Glomerular visceral epithelial cell (primary cell): ENCODE results near the gene ASIC1.

Source experiments
- DNase-seq: peaks from one replicate; pipeline ENCODE4 v3.0.0-alpha.2; 2016; ENCODE audit errors: extremely low spot score

Gene ASIC1

DNA sequence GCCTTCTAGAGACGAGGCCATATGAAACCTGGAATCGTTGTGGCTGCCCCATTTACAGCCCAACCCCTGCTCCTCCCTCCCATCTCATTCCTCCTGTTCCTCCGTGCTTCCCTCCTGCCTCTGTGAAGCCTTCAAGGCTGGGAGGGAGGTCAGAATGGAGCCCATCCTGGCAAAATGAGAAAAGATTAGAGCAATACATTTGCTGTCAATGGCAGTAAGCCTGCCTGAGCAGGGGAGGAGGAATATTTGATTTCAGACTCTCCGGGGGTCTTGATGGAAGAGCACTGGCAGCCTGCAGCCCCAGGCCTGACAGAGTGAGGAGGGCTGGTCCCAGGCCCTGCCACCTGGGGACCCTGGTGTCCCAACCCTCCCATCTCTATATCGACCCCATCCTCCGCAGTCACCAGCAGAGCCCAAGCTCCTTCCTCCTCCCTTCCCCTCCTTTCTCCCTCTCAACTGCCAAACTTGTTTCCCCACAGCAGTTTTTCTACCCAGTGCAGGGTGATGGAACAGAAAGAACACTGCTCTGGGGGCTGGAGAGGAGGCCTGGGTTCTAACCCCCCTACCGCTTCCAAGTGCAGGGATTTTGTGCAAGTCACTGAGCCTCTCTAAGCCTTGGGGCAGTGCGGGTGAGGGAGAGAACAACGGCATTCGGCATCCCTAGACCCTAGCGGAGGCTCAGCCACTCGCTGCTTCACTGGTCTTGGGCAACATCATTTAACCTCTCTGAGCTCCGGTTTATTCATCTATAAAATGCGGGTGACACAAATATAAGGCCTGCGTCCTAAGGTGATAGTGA, 16.1 kb upstream of the ASIC1 start:
- DNase-seq, result no peak

DNA sequence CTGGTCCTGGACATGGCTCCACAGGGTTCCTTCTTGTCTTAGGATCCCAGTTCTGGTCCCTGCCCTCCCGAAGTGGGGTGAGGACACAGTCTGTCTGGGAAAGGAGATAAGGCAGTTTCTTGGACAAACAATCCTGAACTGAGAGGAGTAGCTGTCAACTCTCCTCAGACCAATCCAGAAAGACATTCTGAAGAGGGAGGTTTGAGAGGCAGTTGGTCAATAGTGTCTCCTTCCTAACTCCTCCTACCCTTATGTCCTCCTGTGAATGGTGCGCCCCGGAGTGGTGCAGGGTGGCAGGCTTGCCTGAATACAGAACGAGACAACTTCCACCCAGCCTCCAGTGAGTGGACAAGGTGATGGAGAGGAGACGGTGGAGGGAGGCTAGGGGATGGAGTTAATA, 15.4 kb upstream of the ASIC1 start:
- no peak for DNase-seq

DNA sequence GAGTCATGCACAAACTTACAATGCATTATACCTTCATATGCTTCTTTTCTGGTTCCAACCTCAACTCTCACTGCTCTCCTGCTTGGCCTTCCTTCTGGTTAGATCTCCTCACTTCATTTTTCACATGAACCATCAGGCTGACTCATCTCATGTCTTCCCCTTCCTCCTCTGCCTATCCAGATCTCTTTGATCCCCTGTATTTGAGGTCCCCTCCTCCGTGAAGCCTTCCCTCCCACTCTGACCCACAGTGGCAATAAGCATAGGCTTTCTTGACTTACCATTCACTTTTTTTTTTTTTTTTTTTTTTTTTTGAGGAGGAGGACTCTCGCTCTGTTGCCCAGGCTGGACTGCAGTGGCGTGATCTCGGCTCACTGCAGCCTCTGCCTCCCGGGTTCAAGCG, 14.7 kb upstream of the ASIC1 start:
- DNase-seq, result no peak

DNA sequence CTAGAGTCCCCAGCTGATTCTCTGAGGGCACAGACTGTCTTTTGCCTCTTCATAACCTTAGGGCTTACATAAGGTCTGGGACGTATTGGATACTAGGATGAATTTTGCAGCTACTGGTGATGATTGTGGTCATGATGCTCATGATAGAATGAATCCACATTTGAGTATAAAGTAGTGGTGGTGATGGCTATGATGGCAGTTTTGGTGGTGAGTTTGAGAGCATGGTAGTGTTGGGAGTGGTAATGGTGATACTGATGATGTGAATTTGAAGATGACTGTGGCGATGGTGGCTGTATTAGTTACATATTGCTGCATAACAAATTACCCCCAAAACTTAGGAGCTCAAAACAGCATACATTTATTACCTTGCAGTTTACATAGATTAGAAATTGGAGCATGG, 14.1 kb upstream of the ASIC1 start:
- no peak for DNase-seq

DNA sequence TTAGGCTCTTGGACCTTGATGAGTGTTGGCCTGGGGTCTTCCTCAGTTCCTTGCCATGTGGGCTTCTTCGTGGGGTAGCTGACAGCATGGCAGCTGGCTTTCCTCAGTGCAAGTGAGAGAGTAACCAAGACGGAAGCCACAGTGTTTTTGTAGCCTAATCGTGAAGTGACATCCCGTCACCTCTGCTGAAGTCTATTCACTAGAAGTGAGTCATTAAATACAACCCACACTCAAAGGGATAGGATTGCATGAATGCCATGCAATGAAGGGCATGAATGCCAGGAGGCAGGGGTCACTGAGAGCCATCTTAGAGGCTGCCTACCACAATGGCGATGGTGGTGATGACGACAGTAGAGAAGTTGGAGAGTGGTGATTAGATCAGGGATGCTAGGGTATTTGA, 13.5 kb upstream of the ASIC1 start:
- DNase-seq, result no peak

DNA sequence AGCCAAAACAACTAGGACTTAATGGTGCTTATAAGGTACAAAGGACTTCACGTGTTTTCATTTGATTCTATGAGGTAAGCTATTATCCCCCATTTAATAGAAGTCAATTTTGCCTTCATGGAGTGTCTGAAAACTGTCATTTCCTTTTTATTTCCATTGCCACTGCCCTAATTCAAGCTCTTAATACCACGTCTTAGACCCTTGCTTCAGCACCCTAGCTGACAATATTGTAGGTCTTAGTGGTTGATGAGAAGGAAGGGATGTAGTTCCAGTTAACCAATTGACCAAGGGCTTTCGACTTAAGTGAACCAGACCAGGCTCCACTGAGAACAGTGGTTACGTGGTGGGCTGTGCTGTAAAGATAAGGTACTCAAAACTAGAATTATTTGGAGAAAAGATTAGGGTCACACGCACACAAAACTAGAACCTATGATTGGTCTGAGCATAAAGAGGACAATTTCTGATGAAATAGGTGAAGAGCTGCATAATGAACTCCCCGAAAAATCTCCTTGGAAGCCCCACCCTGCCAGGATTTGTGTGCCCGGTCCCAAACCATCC, 9.6 kb upstream of the ASIC1 start:
- no peak for DNase-seq

DNA sequence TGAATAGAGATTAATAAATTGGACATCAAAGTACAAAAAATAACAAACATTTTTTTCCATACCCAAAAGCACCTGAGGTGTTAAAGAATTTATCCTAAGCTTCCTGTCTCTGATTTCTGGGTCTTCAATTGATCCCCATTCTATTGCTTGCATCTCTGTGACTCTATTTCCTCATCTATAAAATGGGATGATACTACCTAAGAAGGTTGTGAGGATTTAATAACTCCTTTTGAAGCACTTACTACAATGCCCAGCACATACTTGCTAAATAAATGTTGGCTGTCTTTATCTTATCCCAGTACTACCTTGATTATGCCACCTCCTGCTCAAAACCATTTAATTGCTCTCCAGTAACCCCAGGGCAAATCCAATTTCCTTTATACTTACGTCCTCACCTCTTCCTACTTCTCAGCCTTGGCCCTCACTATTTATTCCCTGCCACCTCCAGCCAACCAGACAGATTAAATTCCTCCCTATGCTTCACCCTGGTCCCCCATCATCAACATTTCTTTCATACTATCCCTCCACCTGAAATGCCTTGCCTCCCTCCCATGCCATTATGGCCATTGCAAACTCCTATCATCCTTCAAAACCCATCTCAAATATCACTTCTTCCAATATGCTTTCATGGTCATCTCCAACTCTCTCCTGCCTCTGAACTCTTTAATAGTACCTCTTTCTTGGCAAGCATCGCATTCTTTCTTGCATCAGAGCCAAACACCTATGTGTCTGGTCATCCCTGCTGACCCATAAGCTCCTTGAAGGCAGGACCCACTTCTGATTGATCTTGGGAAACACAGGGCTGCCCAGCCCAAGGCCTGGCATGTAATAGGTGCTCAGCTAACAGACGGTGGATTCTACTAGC, 7.9 kb upstream of the ASIC1 start:
- DNase-seq, result no peak

DNA sequence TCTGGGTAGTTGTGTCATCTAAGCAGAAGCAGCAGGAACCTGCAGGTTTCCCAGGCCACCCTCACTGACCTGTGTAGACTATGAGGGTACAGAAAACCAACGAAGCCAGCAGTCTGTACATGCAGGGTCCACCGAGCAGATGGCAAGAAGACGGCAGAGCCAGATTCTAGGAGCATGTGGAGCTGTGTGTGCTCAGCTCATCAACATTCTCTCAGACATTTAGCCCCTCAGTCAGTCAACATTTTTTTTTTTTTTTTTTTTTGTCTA, 7.3 kb upstream of the ASIC1 start:
- no peak for DNase-seq

DNA sequence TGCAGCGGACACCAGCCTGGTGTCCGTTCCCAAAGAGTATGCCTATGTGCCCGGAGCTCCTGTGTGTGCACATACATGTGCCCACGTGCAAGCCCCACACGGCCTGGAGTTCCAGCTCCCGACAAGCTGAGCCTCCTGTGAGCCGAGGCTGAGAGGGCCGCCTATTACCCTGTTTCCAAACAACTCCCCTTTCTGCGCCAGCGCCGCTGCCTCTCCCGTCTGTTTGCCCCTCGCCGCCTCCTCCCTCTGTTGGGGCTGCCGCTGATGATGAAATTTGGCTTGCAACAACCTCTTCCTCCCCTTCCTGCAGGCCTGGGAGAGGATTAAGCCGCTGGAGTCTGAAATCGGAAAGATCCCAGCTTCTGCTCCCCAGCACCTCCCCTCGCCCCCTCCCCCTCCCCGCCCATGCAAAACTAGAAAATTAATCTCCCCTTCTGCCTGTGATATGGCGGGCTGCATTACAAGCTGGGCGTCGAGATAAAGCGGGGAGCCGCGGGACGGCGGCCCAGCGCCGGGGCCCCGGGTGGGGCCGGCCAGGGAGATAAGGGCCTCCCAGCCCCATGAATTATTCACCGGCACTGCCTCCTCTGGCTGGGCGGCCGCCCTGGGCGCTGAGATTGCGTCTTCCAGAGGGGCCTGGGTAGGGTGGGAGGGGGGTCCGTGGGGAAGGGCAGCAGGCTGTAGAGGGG, 6.8 kb upstream of the ASIC1 start:
- no peak for DNase-seq

DNA sequence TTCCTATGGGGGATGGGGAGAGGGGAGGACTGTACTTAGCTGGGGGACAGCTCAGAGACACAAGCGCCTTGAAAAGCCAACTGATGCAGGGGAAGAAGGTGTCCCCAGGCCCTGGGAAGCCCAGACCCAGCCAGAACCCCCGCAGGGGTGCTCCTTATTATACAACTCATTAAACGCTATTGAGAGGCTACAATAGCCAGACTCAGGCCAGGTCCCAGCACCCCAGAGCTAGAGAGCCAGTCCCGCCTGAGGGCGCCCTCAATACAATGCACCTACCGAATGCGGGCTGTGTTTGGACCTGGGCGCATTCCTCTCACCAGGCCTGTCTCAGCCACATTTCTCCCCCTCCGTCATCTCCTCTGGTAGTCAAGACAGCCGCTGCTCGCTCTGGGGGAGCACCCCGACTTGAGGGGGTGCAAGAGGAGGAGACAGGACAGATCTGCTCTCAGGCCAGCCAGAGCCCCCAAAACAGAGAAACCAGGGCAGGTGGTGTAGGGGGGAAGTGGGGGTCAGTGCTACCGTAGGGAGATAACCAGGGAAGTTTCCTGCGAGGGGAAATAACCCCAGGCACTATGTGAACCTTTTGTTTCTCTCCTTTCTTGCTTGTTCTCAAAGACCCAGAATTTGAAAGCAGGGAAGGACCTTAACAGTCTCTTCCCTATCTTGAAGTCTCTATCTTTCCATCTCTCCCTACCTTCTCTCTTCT, 6.1 kb upstream of the ASIC1 start:
- no peak for DNase-seq

DNA sequence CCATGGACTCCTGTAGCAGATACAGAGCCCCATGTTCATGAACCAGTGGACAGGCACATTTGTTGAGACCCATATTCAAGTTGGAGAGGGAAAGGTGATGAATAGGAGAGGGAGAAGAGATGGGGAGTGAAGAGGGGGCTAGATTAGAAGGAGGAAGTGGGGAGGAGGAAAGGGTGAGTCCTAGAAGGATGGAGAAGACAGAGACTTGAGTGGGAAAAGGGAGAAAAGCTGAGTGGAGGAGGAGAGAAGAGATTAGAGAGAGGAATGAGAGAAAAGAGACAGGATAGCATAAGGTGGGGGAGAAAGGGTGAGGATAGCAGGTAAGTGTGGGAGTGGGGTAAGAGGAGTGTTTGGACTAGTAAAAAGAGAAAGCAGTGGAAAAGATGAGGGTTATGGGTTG, 4.9 kb upstream of the ASIC1 start:
- DNase-seq, result no peak

DNA sequence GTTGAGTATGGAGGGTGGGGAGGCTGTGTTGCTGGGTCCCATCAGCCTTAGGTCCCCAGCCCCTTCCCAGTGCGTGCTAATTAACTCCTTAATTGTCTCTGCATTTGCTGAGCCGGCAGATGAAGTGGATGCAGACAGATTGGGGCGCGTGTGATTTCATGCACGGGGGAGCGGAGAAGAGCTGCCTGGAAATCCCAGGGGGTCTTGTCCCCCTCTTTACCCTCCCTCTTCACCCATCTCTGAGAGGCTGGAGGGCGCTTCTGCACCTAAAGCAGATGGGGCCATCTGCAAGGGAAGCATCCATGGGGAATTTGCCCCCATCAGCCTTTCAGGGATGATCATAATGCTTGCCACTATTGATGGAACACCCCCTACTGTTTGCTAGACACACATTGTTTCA, 4.4 kb upstream of the ASIC1 start:
- DNase-seq, result no peak

DNA sequence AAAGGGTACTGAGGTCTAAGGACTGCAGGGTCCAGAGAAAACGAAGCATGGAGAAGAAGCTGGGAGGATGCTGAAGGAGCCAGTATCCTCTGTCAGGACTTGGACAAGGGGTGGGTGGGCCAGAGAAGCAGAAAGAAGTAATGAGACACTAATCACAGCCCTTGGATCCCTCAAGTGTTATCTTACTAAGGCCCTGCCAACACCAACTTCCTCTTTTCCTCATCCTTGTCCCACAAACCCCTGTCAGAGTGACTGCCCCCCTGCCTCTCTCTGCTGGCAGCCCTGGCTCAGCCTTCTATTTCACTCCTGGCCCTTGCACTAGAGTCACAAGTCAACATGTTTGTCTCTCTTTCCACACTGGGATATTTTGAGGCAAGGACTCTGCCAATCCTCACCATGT, 3.8 kb upstream of the ASIC1 start:
- no peak for DNase-seq

DNA sequence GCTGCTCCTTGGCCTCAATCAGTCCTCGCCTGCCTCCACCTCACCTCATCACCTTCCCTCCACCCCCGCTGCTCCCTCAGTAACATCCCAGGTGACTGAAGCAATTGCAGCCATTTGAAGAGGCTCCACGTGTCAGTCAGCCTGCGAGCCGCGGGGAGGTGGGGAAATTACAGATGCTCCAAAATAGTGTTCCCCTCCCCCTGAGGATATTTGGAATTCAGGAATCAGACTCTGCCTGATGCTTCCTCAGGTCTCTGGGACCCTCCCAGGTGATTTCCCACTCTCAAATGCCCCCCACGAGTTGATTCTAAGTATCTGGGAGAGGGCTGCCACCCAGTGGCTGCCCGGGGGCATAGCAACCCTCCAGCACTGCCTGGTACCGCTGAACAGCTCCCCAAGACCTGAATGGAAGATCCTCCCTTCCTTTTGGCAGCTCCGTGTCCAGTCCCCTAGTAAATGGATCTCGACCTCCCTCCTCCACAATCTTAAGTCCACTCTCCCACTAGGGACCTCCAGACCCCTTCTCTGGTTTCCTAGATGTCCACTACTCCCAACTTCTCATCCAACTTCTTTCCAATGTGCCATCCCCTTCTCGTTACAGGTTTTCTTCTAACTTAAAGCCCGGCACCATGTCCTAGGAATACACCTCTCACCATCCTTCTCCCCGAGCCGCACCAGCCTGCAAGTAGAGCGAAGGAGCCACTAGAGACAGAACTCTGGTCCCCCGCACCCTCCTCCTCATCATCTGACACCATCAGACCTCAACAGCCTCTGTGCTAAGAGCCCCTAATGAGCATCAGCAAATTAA, 1.4 kb upstream of the ASIC1 start:
- DNase-seq, result peak; percentile 57

DNA sequence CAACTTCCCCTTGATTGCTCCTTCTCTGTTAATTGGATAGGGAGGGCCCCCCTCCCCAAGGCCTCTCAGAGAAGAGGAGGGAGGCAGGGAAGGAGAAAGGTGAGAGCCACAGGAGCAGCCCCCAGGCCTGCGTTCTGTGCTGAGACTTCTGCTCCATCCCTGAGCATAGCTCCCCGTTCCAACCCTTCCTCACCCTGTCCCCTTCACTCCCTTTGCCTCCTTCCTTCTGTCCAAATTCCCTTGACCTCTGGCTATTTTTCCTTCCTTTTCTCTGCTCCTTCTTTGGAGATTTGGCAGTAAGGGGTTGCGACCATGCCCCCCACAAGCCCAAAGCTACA, 788 bp upstream of the ASIC1 start:
- DNase-seq, result no peak

DNA sequence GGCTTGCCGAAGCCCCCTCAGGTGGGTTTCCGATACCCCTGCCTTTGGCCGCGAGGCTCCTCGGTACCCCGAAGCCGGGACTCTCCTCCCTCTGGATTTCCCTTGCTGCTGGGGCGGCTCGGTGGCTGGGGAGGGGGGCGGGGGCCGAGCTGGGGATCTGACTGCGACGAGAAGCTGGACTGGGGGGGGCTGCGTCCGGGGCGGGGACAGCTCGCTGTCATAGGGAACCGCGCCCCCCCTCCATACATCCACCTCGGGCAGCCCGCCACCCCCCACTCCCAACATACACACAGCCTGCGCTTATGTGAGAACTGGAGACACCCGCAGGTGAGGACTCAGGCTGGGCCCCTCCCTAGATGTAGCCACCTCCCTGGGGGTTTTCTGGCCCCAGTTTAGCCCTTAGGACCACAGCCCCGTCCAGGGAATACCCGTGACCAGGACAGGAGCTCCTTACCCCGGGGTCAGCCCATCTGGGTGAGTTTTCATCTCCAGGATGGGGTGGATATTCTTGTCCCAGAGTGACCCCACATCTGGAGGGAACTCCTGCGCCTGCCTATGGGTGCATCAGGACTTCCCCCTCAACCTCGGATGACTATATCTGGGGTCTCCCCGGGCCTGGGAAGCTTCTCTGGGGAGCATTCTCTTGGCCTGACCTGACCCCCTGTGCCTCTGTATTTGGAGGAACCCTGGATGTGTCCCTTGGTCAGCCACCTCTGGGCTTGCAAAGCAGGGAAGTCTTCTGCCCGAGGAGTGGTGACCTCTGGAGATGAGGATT, 687 bp downstream of the ASIC1 start:
- no peak for DNase-seq

DNA sequence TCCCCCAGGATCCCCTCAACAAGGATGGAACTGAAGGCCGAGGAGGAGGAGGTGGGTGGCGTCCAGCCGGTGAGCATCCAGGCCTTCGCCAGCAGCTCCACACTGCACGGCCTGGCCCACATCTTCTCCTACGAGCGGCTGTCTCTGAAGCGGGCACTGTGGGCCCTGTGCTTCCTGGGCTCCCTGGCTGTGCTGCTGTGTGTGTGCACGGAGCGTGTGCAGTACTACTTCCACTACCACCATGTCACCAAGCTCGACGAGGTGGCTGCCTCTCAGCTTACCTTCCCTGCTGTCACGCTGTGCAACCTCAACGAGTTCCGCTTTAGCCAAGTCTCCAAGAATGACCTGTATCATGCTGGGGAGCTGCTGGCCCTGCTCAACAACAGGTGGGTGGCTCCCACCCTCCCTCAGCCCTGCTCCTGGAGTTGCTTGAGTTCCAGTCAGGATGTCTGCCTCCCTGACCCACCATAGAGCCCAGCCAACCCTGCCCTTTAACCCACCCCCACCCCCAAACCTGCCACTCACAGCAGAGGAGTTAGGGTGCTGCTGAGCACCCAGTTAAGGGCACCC, 1.4 kb downstream of the ASIC1 start:
- no peak for DNase-seq

DNA sequence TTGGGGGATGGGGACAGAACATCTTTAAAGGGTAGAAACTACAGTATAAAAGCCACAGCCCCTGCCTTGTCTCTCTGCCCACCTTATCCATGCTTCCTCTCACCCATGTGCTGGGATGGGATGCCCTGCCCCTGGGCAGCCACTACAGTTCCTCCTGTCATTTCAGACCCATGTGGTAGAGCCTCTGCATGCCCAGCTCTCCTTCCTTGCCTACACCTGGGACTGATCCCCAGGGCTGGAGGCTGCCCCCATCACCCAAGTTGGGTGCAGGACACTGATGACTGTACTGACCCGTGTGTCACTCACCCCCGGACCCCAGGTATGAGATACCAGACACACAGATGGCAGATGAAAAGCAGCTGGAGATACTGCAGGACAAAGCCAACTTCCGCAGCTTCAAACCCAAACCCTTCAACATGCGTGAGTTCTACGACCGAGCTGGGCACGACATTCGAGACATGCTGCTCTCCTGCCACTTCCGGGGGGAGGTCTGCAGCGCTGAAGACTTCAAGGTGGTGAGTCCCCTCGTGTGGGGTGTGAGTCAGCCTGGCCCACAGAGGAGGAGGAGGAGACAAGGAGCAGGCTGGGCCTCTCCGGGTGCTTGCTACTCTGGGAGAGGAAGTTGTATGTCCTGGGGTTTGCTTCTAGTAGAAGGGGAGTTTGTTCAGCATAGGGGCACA, 2.2 kb downstream of the ASIC1 start:
- DNase-seq, result peak; percentile 63

DNA sequence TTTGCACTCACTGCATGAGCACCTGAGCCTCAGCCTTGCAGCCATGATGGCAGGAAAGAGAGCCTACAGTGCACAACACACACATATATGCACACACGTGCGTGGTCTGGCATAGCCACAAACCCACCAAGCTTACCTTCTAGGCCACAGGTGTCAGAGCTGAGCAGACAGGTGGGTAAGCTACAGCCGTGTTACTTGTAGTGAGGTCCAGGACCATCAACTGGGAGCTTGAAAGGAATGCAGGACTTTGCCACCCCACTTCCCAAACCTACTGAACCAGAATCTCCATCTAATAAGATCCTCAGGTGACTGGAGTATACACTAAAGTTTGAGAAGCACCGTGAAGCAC, 2.7 kb downstream of the ASIC1 start:
- no peak for DNase-seq

DNA sequence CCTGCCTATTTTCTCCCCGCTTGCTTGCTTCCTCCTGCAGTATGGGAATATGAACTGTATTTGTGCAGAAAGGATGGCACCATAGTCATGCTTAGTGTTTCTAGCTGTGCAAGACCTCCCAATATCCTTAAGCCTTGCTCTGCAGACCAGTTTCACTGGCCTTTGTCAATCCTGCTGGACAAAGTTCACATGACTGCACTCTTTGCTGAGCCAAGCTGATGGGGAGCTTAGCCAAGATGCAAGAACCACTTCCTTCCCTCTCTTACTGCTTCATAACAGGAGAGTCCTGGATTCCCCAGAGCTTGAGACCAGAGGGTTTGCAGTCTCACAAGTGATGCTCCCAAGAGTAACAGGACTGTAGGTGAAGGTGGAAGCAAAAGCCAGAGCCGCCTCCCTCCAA, 3.8 kb downstream of the ASIC1 start:
- DNase-seq, result no peak
